ENCODE results near the gene SAMD10.

GRCh38 chr20:63970714-63971431 lies 8.6 kb downstream of the SAMD10 start:
- TF ChIP-seq CTCF (IDR thresholded peaks at IDR 0.05): no peak
- no peak for TF ChIP-seq POLR2AphosphoS5 (IDR thresholded peaks at IDR 0.05)
